ENCODE measurements around the gene TP53TG3. TPM values are rescaled to one million over a fixed set of nuclear protein-coding genes. Genes with fewer than 3 reads are reported as not detected.
"Not testable (repeated sequence)": the region's sequence is repeated elsewhere in the genome, so short reads cannot be mapped to it uniquely, and the experiment has no call there.

The TP53TG3 gene
- total RNA-seq (2021; ENCODE audit: unreplicated experiment) (not detected), Bru-seq, nascent RNA (not detected), BruChase-seq, experiment 1, labeled RNA remaining after a 6-hour chase (not detected), BruChase-seq, experiment 2, labeled RNA remaining after a 2-hour chase (not detected)
- polyA plus RNA-seq (2012) = not detected in 2 replicates
- long read RNA-seq = 0 reads

- H4K20me1 ChIP-seq (ENCODE audit: insufficient read depth); H3K27ac ChIP-seq (ENCODE audit: low read depth, low read length); H3K9ac ChIP-seq (ENCODE audit: low read length); H3K9me2 ChIP-seq (ENCODE audit: insufficient read depth); DNase-seq (ENCODE audit: low read depth, low spot score); CTCF ChIA-PET; H3K27me3 ChIP-seq (ENCODE audit: insufficient read depth, low read length); H3K79me2 ChIP-seq (ENCODE audit: insufficient read depth, low read length); ATAC-seq; RAD21 ChIA-PET (ENCODE audit: low non-redundant PET in 1 of 2, low total read pairs in 2 of 2, uncharacterized antibody in 2 of 2, unreplicated experiment in 2 of 2); H3K36me3 ChIP-seq (ENCODE audit: control insufficient read depth in 1 of 2, insufficient read depth in 2 of 2, low read length in 2 of 2); H3K9me3 ChIP-seq (ENCODE audit: control insufficient read depth in 1 of 2, insufficient read depth in 1 of 2, low read depth in 1 of 2, low read length in 2 of 2); intact Hi-C loops (cut with micrococcal nuclease); POLR2A ChIA-PET; H3K4me3 ChIP-seq (replicated peaks in 1 of 2; ENCODE audit: low read depth in 1 of 2, low read length in 2 of 2); BruUV-seq (replicated peaks); H2AFZ ChIP-seq (ENCODE audit: low read depth, low read length, poor library complexity, severe bottlenecking); H3K4me2 ChIP-seq (ENCODE audit: low read length); H3K4me1 ChIP-seq (ENCODE audit: control insufficient read depth in 1 of 2, insufficient read depth in 2 of 2, low read length in 2 of 2): not testable (repeated sequence)
Observed at GRCh38 chr16:32676065-32676464, at the start of gene TP53TG3. Gene TP53TG3, minus strand, starts transcription at chr16:32676165. Its CDS starts 68 bp downstream, at chr16:32676097.

- H2AFZ ChIP-seq (ENCODE audit: low read depth, low read length, poor library complexity, severe bottlenecking); H3K4me1 ChIP-seq (ENCODE audit: control insufficient read depth in 1 of 2, insufficient read depth in 2 of 2, low read length in 2 of 2); ATAC-seq; RAD21 ChIA-PET (ENCODE audit: low non-redundant PET in 1 of 2, low total read pairs in 2 of 2, uncharacterized antibody in 2 of 2, unreplicated experiment in 2 of 2); H3K9me3 ChIP-seq (ENCODE audit: control insufficient read depth in 1 of 2, insufficient read depth in 1 of 2, low read depth in 1 of 2, low read length in 2 of 2); H3K79me2 ChIP-seq (ENCODE audit: insufficient read depth, low read length); H3K36me3 ChIP-seq (ENCODE audit: control insufficient read depth in 1 of 2, insufficient read depth in 2 of 2, low read length in 2 of 2); H3K4me2 ChIP-seq (ENCODE audit: low read length); DNase-seq (ENCODE audit: low read depth, low spot score); H3K9me2 ChIP-seq (ENCODE audit: insufficient read depth); H3K9ac ChIP-seq (ENCODE audit: low read length); H3K4me3 ChIP-seq (replicated peaks in 1 of 2; ENCODE audit: low read depth in 1 of 2, low read length in 2 of 2); intact Hi-C loops (cut with micrococcal nuclease); BruUV-seq (replicated peaks); H3K27me3 ChIP-seq (ENCODE audit: insufficient read depth, low read length); H3K27ac ChIP-seq (ENCODE audit: low read depth, low read length); H4K20me1 ChIP-seq (ENCODE audit: insufficient read depth); POLR2A ChIA-PET; CTCF ChIA-PET: not testable (repeated sequence)
Observed at GRCh38 chr16:32650876-32651275, 25.1 kb downstream of the TP53TG3 start.

GRCh38 chr16:32647562-32647961 is 28.4 kb downstream of the TP53TG3 start:
- H3K27me3 ChIP-seq (ENCODE audit: insufficient read depth, low read length); H3K4me2 ChIP-seq (ENCODE audit: low read length); H3K4me3 ChIP-seq (replicated peaks in 1 of 2; ENCODE audit: low read depth in 1 of 2, low read length in 2 of 2); H2AFZ ChIP-seq (ENCODE audit: low read depth, low read length, poor library complexity, severe bottlenecking); H3K27ac ChIP-seq (ENCODE audit: low read depth, low read length); H3K9me3 ChIP-seq (ENCODE audit: control insufficient read depth in 1 of 2, insufficient read depth in 1 of 2, low read depth in 1 of 2, low read length in 2 of 2); intact Hi-C loops (cut with micrococcal nuclease); BruUV-seq (replicated peaks); ATAC-seq; H3K4me1 ChIP-seq (ENCODE audit: control insufficient read depth in 1 of 2, insufficient read depth in 2 of 2, low read length in 2 of 2); POLR2A ChIA-PET; RAD21 ChIA-PET (ENCODE audit: low non-redundant PET in 1 of 2, low total read pairs in 2 of 2, uncharacterized antibody in 2 of 2, unreplicated experiment in 2 of 2); H3K79me2 ChIP-seq (ENCODE audit: insufficient read depth, low read length); H3K36me3 ChIP-seq (ENCODE audit: control insufficient read depth in 1 of 2, insufficient read depth in 2 of 2, low read length in 2 of 2); CTCF ChIA-PET; DNase-seq (ENCODE audit: low read depth, low spot score); H4K20me1 ChIP-seq (ENCODE audit: insufficient read depth); H3K9me2 ChIP-seq (ENCODE audit: insufficient read depth); H3K9ac ChIP-seq (ENCODE audit: low read length): not testable (repeated sequence)

- POLR2A ChIA-PET; RAD21 ChIA-PET (ENCODE audit: low non-redundant PET in 1 of 2, low total read pairs in 2 of 2, uncharacterized antibody in 2 of 2, unreplicated experiment in 2 of 2); H3K27me3 ChIP-seq (ENCODE audit: insufficient read depth, low read length); H4K20me1 ChIP-seq (ENCODE audit: insufficient read depth); CTCF ChIA-PET; H3K4me3 ChIP-seq (replicated peaks in 1 of 2; ENCODE audit: low read depth in 1 of 2, low read length in 2 of 2); H3K27ac ChIP-seq (ENCODE audit: low read depth, low read length); H3K4me2 ChIP-seq (ENCODE audit: low read length); ATAC-seq; DNase-seq (ENCODE audit: low read depth, low spot score); BruUV-seq (replicated peaks); H3K36me3 ChIP-seq (ENCODE audit: control insufficient read depth in 1 of 2, insufficient read depth in 2 of 2, low read length in 2 of 2); intact Hi-C loops (cut with micrococcal nuclease); H3K9me2 ChIP-seq (ENCODE audit: insufficient read depth); H3K9ac ChIP-seq (ENCODE audit: low read length); H3K79me2 ChIP-seq (ENCODE audit: insufficient read depth, low read length); H3K4me1 ChIP-seq (ENCODE audit: control insufficient read depth in 1 of 2, insufficient read depth in 2 of 2, low read length in 2 of 2); H2AFZ ChIP-seq (ENCODE audit: low read depth, low read length, poor library complexity, severe bottlenecking); H3K9me3 ChIP-seq (ENCODE audit: control insufficient read depth in 1 of 2, insufficient read depth in 1 of 2, low read depth in 1 of 2, low read length in 2 of 2): not testable (repeated sequence)
Observed at GRCh38 chr16:32646780-32647179, 29.2 kb downstream of the TP53TG3 start.

- ATAC-seq; H3K4me3 ChIP-seq (replicated peaks in 1 of 2; ENCODE audit: low read depth in 1 of 2, low read length in 2 of 2); BruUV-seq (replicated peaks); RAD21 ChIA-PET (ENCODE audit: low non-redundant PET in 1 of 2, low total read pairs in 2 of 2, uncharacterized antibody in 2 of 2, unreplicated experiment in 2 of 2); H3K9me2 ChIP-seq (ENCODE audit: insufficient read depth); H3K4me1 ChIP-seq (ENCODE audit: control insufficient read depth in 1 of 2, insufficient read depth in 2 of 2, low read length in 2 of 2); H3K4me2 ChIP-seq (ENCODE audit: low read length); H2AFZ ChIP-seq (ENCODE audit: low read depth, low read length, poor library complexity, severe bottlenecking); CTCF ChIA-PET; H3K27ac ChIP-seq (ENCODE audit: low read depth, low read length); H3K9me3 ChIP-seq (ENCODE audit: control insufficient read depth in 1 of 2, insufficient read depth in 1 of 2, low read depth in 1 of 2, low read length in 2 of 2); intact Hi-C loops (cut with micrococcal nuclease); H3K27me3 ChIP-seq (ENCODE audit: insufficient read depth, low read length); DNase-seq (ENCODE audit: low read depth, low spot score); H3K9ac ChIP-seq (ENCODE audit: low read length); H3K79me2 ChIP-seq (ENCODE audit: insufficient read depth, low read length); POLR2A ChIA-PET; H4K20me1 ChIP-seq (ENCODE audit: insufficient read depth); H3K36me3 ChIP-seq (ENCODE audit: control insufficient read depth in 1 of 2, insufficient read depth in 2 of 2, low read length in 2 of 2): not testable (repeated sequence)
Observed at GRCh38 chr16:32646177-32646576, 29.8 kb downstream of the TP53TG3 start.

Measured in HCT116 (cell line).